ENCODE data around the gene FOXJ3. TPM values are rescaled to one million over a fixed set of nuclear protein-coding genes. Genes with fewer than 3 reads are reported as not detected.
A peak's percentile ranks its signal among the peaks of the same experiment; 100 is the strongest.

Gene FOXJ3
- total and polyA plus RNA-seq, 2 of the 13 experiments (the other 11 are each of a cell fraction or from before 2014, with no cell fraction given): 16.6 to 48.5 TPM

GRCh38 chr1:42181687-42182086 lies 153.3 kb downstream of the FOXJ3 start:
- H2AFZ ChIP-seq (ENCODE audit: low read length): no peak overlapping the region
- intact Hi-C loops (cut with micrococcal nuclease; ENCODE audit: unreplicated experiment): no loop called here
- no peak overlapping the region for H3K27ac ChIP-seq (ENCODE audit: extremely low read length, insufficient read depth, low read length)
- no peak for TF ChIP-seq CENPT (CRISPR knock-in tag; IDR thresholded peaks at IDR 0.05; ENCODE audit: low read depth)
- TF ChIP-seq E2F2 (CRISPR knock-in tag; IDR thresholded peaks at IDR 0.05; ENCODE audit: borderline replicate concordance): no peak
- no peak for TF ChIP-seq XRCC5 (optimal IDR thresholded peaks at IDR 0.05; ENCODE audit: low read length)
- no peak for TF ChIP-seq KDM1A (CRISPR knock-in tag; IDR thresholded peaks at IDR 0.05)
- TF ChIP-seq NCOA1 (CRISPR knock-in tag; IDR thresholded peaks at IDR 0.05): no peak
- ATAC-seq: no peak
- H4K20me1 ChIP-seq (ENCODE audit: insufficient read depth, low read length): no peaks in the 10 kb centered on the region
- 98% methylated on average over 4 of the region's 4 CpGs for WGBS (ENCODE audit: low lambda C conversion rate)
- no peak for FAIRE-seq
- in situ Hi-C loops (cut with HindIII; ENCODE audit: extremely low pct_ligation_motif_present, low pct_unique_long_range_greater_than_20kb): no loop called here
- ChIA-PET POLR2A (no interaction called here), CTCF (ENCODE audit: low intra/inter-chr PET ratio, low total read pairs) (no interaction called here)
- H3K4me2 ChIP-seq (ENCODE audit: low read depth, low read length): no peak overlapping the region
- H3K9ac ChIP-seq (ENCODE audit: insufficient read depth, low read depth, low read length): no peak overlapping the region
- no peaks in the 10 kb centered on the region for H3K27me3 ChIP-seq (ENCODE audit: control insufficient read depth in 1 of 2, insufficient read depth in 2 of 2, low read length in 2 of 2)
- H3K9me3 ChIP-seq (ENCODE audit: low read length): no peaks in the 10 kb centered on the region
- no TSS peak for BruUV-seq (replicated peaks)
- H3K36me3 ChIP-seq (replicated peaks in 1 of 2; ENCODE audit: control insufficient read depth in 1 of 2, insufficient read depth in 2 of 2, low read length in 2 of 2): peaks cover 10 to 57% of the 10 kb centered on the region in 2 experiments; a peak in 4 of 5 replicates
- no peak overlapping the region for H3K4me3 ChIP-seq (replicated peaks in 1 of 3; ENCODE audit: insufficient read depth in 1 of 3, low read depth in 2 of 3, low read length in 3 of 3)
- H3K4me1 ChIP-seq (ENCODE audit: insufficient read depth, low read length): no peaks in the 10 kb centered on the region
- DNase-seq (ENCODE audit: low spot score): no peak
- no peaks in the 10 kb centered on the region for H3K79me2 ChIP-seq (ENCODE audit: insufficient read depth, low read length)

GRCh38 chr1:42179900-42180329 lies 155.1 kb downstream of the FOXJ3 start:
- no peak for FAIRE-seq
- WGBS (ENCODE audit: low lambda C conversion rate): 96% methylated on average over 4 of the region's 4 CpGs
- no peak for DNase-seq (ENCODE audit: low spot score)
- no peaks in the 10 kb centered on the region for H4K20me1 ChIP-seq (ENCODE audit: insufficient read depth, low read length)
- H3K4me3 ChIP-seq (replicated peaks in 1 of 3; ENCODE audit: insufficient read depth in 1 of 3, low read depth in 2 of 3, low read length in 3 of 3): no peak overlapping the region
- TF ChIP-seq CCAR2 (optimal IDR thresholded peaks at IDR 0.05; ENCODE audit: low read depth, low read length) (no peak), ZNF547 (CRISPR knock-in tag; IDR thresholded peaks at IDR 0.05) (no peak), GMEB2 (CRISPR knock-in tag; IDR thresholded peaks at IDR 0.05; ENCODE audit: low read depth) (no peak), FOXO4 (CRISPR knock-in tag; conservative IDR thresholded peaks at IDR 0.05) (no peak), MED1 (CRISPR knock-in tag; IDR thresholded peaks at IDR 0.05) (no peak), RAD51 (IDR thresholded peaks at IDR 0.05; ENCODE audit: borderline replicate concordance) (no peak), HNRNPUL1 (IDR thresholded peaks at IDR 0.05; ENCODE audit: low read depth, low read length) (no peak), ATF7 (IDR thresholded peaks at IDR 0.05) (0 out of 2 replicates have a peak, but pooled peaks have one; percentile 9), ATF7 (CRISPR knock-in tag; IDR thresholded peaks at IDR 0.05) (no peak)
- no peak overlapping the region for H3K4me2 ChIP-seq (ENCODE audit: low read depth, low read length)
- ChIA-PET POLR2A (no interaction called here), CTCF (ENCODE audit: low intra/inter-chr PET ratio, low total read pairs) (no interaction called here)
- H3K27ac ChIP-seq (ENCODE audit: extremely low read length, insufficient read depth, low read length): no peak overlapping the region
- no peaks in the 10 kb centered on the region for H3K27me3 ChIP-seq (ENCODE audit: control insufficient read depth in 1 of 2, insufficient read depth in 2 of 2, low read length in 2 of 2)
- H2AFZ ChIP-seq (ENCODE audit: low read length): no peak overlapping the region
- no peaks in the 10 kb centered on the region for H3K79me2 ChIP-seq (ENCODE audit: insufficient read depth, low read length)
- no TSS peak for BruUV-seq (replicated peaks)
- H3K9me3 ChIP-seq (ENCODE audit: low read length): no peaks in the 10 kb centered on the region
- peaks cover 10 to 47% of the 10 kb centered on the region in 2 experiments; a peak in 3 of 5 replicates for H3K36me3 ChIP-seq (replicated peaks in 1 of 2; ENCODE audit: control insufficient read depth in 1 of 2, insufficient read depth in 2 of 2, low read length in 2 of 2)
- H3K4me1 ChIP-seq (ENCODE audit: insufficient read depth, low read length): no peaks in the 10 kb centered on the region
- no peak overlapping the region for H3K9ac ChIP-seq (ENCODE audit: insufficient read depth, low read depth, low read length)
- in situ Hi-C loops (cut with HindIII; ENCODE audit: extremely low pct_ligation_motif_present, low pct_unique_long_range_greater_than_20kb) (no loop called here), intact Hi-C loops (cut with micrococcal nuclease; ENCODE audit: unreplicated experiment) (no loop called here)
- ATAC-seq: no peak
